SK-N-SH (cell line): ENCODE data around the gene HSBP1. TPM values are rescaled to one million over a fixed set of nuclear protein-coding genes. Genes with fewer than 3 reads are reported as not detected.

Experiments
- CTCF ChIA-PET: fragments of 300-600, 350-600 bp; formaldehyde crosslinking; extraction: SDS; loops from one replicate; lab custom pipeline; 2021; lab: Yijun Ruan, JAX
- POLR2A ChIA-PET: fragments of 350-600 bp; sonication (Branson Sonifier 250); formaldehyde crosslinking; extraction: SDS; loops from one replicate; lab custom pipeline; 2020; ENCODE audit warnings: antibody characterized with exemption, inconsistent platforms; lab: Yijun Ruan, JAX
- DNase-seq: peaks from one replicate; pipeline ENCODE4 v3.0.0; 2012
- H2AFZ ChIP-seq: fragments of 200-600 bp; sonication (generic); 2 replicates; pipeline ENCODE4 v1.8.1; 2016; ENCODE audit warnings: antibody characterized with exemption, mild to moderate bottlenecking, low read depth
- H3F3A ChIP-seq: fragments of 200-600 bp; sonication (generic); replicated peaks from 2 replicates; pipeline ENCODE3; 2016; ENCODE audit warnings: antibody characterized with exemption, mild to moderate bottlenecking; ENCODE audit not compliant: insufficient read depth
- H3K27ac ChIP-seq, 2 experiments: fragments of 200-500 bp in 1 of 2; fragments of 200-600 bp in 1 of 2; sonication (Bioruptor generic) in 1 of 2; sonication (generic), shearing (Covaris generic) in 1 of 2; 2 replicates each; pipeline versions ENCODE4 v1.5.1 to v1.6.1; 2014 to 2016; ENCODE audit warnings: low read depth in 2 of 2, inconsistent platforms in 1 of 2, low read length in 1 of 2, mild to moderate bottlenecking in 1 of 2, mixed read lengths in 1 of 2
- H3K27me3 ChIP-seq: fragments of 200-600 bp; sonication (generic), shearing (Covaris generic); 2 replicates; pipeline ENCODE4 v1.6.1; 2016; ENCODE audit warnings: mixed run types; ENCODE audit not compliant: insufficient read depth
- H3K36me3 ChIP-seq, 2 experiments: fragments of 200-500 bp in 1 of 2; fragments of 200-600 bp in 1 of 2; sonication (Bioruptor generic) in 1 of 2; sonication (generic) in 1 of 2; replicated peaks in 1 of 2; 2 replicates each; pipeline versions ENCODE3 to v1.5.1; 2014 to 2016; ENCODE audit warnings: low read length in 1 of 2, mild to moderate bottlenecking in 1 of 2; ENCODE audit not compliant: insufficient read depth in 2 of 2, control insufficient read depth in 1 of 2
- H3K4me1 ChIP-seq, 2 experiments: fragments of 200-500 bp in 1 of 2; fragments of 200-600 bp in 1 of 2; sonication (Bioruptor generic) in 1 of 2; sonication (generic), shearing (Covaris generic) in 1 of 2; 2 replicates each; pipeline versions ENCODE4 v1.5.1 to v1.6.1; 2014 to 2016; ENCODE audit warnings: low read depth in 1 of 2, low read length in 1 of 2, mixed run types in 1 of 2; ENCODE audit not compliant: insufficient read depth in 2 of 2, control insufficient read depth in 1 of 2
- H3K4me2 ChIP-seq: fragments of 200-600 bp; sonication (generic), shearing (Covaris generic); 2 replicates; pipeline ENCODE4 v1.6.1; 2017; ENCODE audit warnings: mixed run types
- H3K4me3 ChIP-seq, 2 experiments: fragments of 200-500 bp in 1 of 2; fragments of 200-600 bp in 1 of 2; sonication (Bioruptor generic) in 1 of 2; sonication (generic), shearing (Covaris generic) in 1 of 2; 2 replicates each; pipeline versions ENCODE4 v1.5.1 to v1.8.1; 2014 to 2016; ENCODE audit warnings: low read depth in 2 of 2, inconsistent platforms in 1 of 2, low read length in 1 of 2, mild to moderate bottlenecking in 1 of 2, mixed read lengths in 1 of 2, moderate library complexity in 1 of 2
- H3K79me2 ChIP-seq: fragments of 200-600 bp; sonication (generic); 2 replicates; pipeline ENCODE4 v1.8.1; 2017; ENCODE audit warnings: mild to moderate bottlenecking; ENCODE audit not compliant: insufficient read depth
- H3K9ac ChIP-seq: fragments of 200-600 bp; sonication (generic); 2 replicates; pipeline ENCODE4 v1.6.1; 2017; ENCODE audit warnings: mixed run types
- H3K9me2 ChIP-seq: fragments of 200-600 bp; sonication (generic); 2 replicates; pipeline ENCODE4 v1.6.1; 2017; ENCODE audit warnings: mixed run types
- H3K9me3 ChIP-seq: fragments of 200-600 bp; sonication (generic); 2 replicates; pipeline ENCODE4 v1.6.1; 2017; ENCODE audit warnings: mixed run types, mild to moderate bottlenecking, moderate library complexity
- H4K20me1 ChIP-seq: fragments of 200-600 bp; sonication (generic); 2 replicates; pipeline ENCODE4 v1.6.1; 2017; ENCODE audit warnings: mild to moderate bottlenecking, mixed run types; ENCODE audit not compliant: insufficient read depth
- EP300 ChIP-seq, 2 experiments: IDR thresholded peaks; 2 replicates each; pipeline versions ENCODE4 v1.4.0 to v1.6.1; 2012; ENCODE audit warnings: borderline replicate concordance in 1 of 2, low read depth in 1 of 2, low read length in 1 of 2
- FOSL2 ChIP-seq: IDR thresholded peaks from 2 replicates; pipeline ENCODE4 v1.4.0; 2012; ENCODE audit warnings: low read depth, mild to moderate bottlenecking, moderate library complexity, borderline replicate concordance
- FOXJ3 ChIP-seq: sonication (generic); formaldehyde crosslinking; IDR thresholded peaks from 2 replicates; pipeline ENCODE4 v1.5.1; 2020; ENCODE audit warnings: mild to moderate bottlenecking, missing genetic modification reagents
- GATA2 ChIP-seq: sonication (generic); formaldehyde crosslinking; IDR thresholded peaks from 2 replicates; pipeline ENCODE4 v1.5.0; 2020; ENCODE audit warnings: mild to moderate bottlenecking, missing genetic modification reagents
- MXI1 ChIP-seq: IDR thresholded peaks from 2 replicates; pipeline ENCODE4 v1.6.1; 2012; ENCODE audit warnings: mild to moderate bottlenecking, low read depth, low read length, improper control_type of control experiment
- NRF1 ChIP-seq: IDR thresholded peaks from 2 replicates; pipeline ENCODE4 v1.6.1; 2012; ENCODE audit warnings: low read depth, mild to moderate bottlenecking, low read length
- RCOR1 ChIP-seq: fragments of 150-350 bp; IDR thresholded peaks from 2 replicates; pipeline ENCODE4 v1.6.1; 2017; ENCODE audit warnings: antibody characterized with exemption, low read length
- REST ChIP-seq: IDR thresholded peaks from 2 replicates; pipeline ENCODE4 v1.6.1; 2012; ENCODE audit warnings: mild to moderate bottlenecking, low read depth, low read length, moderate library complexity
- SMC3 ChIP-seq: IDR thresholded peaks from 2 replicates; pipeline ENCODE4 v1.6.1; 2012; ENCODE audit warnings: low read depth, low read length, improper control_type of control experiment
- TEAD4 ChIP-seq: IDR thresholded peaks from 2 replicates; pipeline ENCODE4 v1.4.0; 2012; ENCODE audit warnings: mild to moderate bottlenecking, borderline replicate concordance; ENCODE audit not compliant: insufficient read depth
- YY1 ChIP-seq: IDR thresholded peaks from 2 replicates; pipeline ENCODE4 v1.4.0; 2012; ENCODE audit warnings: low read depth, mild to moderate bottlenecking
- ZBTB33 ChIP-seq: IDR thresholded peaks from 2 replicates; pipeline ENCODE4 v1.4.0; 2012; ENCODE audit warnings: low read depth, borderline replicate concordance
- WGBS: methylation state at CpG from one replicate; pipeline ENCODE4 v1.1.6; 2017; ENCODE audit warnings: low lambda C conversion rate; 5-methylcytosine and 5-hydroxymethylcytosine counted together
- polyA plus RNA-seq, 3 experiments: library from polyadenylated mRNA; depleted of rRNA; stranded (reverse); fragments of >200 nt; gene quantifications; 2 replicates each; pipeline ENCODE4 v1.2.3, GENCODE V29; 2012

HSBP1 gene
- polyA plus RNA-seq, 1 of the 3 experiments (the other 2 are of a cell fraction) = 177 TPM

GRCh38 chr16:83814659-83814985, 6.8 kb downstream of the HSBP1 start:
- Histone ChIP-seq H3K9ac (no peak overlapping the region), H3K27me3 (no peaks in the 10 kb centered on the region; the same call in 1 of the 2 replicates), H3K4me3 (no peak overlapping the region), H3K79me2 (peaks cover 29% of the 10 kb centered on the region), H3K4me1 (peaks cover 7 to 8% of the 10 kb centered on the region in 2 experiments; a peak in 3 of 4 replicates), H3K9me3 (no peaks in the 10 kb centered on the region), H3K9me2 (no peaks in the 10 kb centered on the region), H2AFZ (no peak overlapping the region), H3K36me3 (peaks cover 27 to 36% of the 10 kb centered on the region in 2 experiments), H3K4me2 (peak overlapping the region; percentile 43; the same call in 1 of the 2 replicates), H3F3A (peaks cover 9% of the 10 kb centered on the region), H4K20me1 (no peaks in the 10 kb centered on the region; the same call in 1 of the 2 replicates), H3K27ac (peak overlapping the region in 1 of 2 experiments; percentile 54; a peak in 1 of 4 replicates)
- 84% methylated on average over 4 of the region's 4 CpGs for WGBS
- no peak for DNase-seq
- TF ChIP-seq FOSL2 (no peak), ZBTB33 (no peak), GATA2 (CRISPR knock-in tag) (no peak), SMC3 (no peak), RCOR1 (no peak), YY1 (no peak), TEAD4 (no peak), REST (no peak), FOXJ3 (CRISPR knock-in tag) (no peak), MXI1 (no peak), NRF1 (no peak), EP300 (IDR thresholded peaks at IDR 0.05; ENCODE audit: borderline replicate concordance in 1 of 2, low read depth in 1 of 2, low read length in 1 of 2) (no peak)
- CTCF ChIA-PET = interaction anchor here (1.1 to 3.7 kb wide), 4 partner anchors 11 to 111 kb away, joined by 3 to 32 read pairs (median 3); no protein-coding TSS in a partner anchor
- POLR2A ChIA-PET = interaction anchor here (1.0 kb wide), 1 partner anchor 10 kb away, joined by 3 read pairs; no protein-coding TSS in a partner anchor
